ENCODE results near the gene TTC39A. TPM values are rescaled to one million over a fixed set of nuclear protein-coding genes. Genes with fewer than 3 reads are reported as not detected.
A peak's percentile ranks its signal among the peaks of the same experiment; 100 is the strongest.
"Not testable (repeated sequence)": the region's sequence is repeated elsewhere in the genome, so short reads cannot be mapped to it uniquely, and the experiment has no call there.

The TTC39A gene
- total RNA-seq, 3 donors from 2014 or later: 32.3 to 95.1 (median 87.0) TPM

DNA sequence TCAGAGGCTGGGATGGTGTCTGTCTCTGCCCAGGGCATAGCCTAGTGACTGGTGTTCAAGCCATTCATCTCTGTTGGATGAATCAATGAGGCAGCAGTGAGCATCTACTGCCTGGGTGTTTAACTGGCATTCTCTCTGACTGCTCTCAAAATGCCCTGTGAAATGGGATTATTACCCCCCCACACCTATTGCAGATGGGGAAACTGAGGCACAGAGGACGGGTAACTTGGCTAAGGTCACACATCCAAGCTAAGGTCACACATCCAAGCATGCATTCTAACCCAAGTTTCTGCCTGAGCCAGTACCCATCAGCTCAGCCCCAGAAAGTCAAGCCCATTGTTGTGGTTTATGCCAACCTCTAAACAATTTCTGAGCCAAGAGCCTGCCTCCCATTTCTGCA, 5.0 kb downstream of the TTC39A start:
- Histone ChIP-seq H3K4me1 (ENCODE audit: low read depth) (peaks cover 8% of the 10 kb centered on the region), H3K4me3 (no peak overlapping the region), H3K9me3 (no peaks in the 10 kb centered on the region), H3K36me3 (ENCODE audit: low read depth) (no peaks in the 10 kb centered on the region)
- TF ChIP-seq CTCF (IDR thresholded peaks at IDR 0.05): no peak
- DNase-seq: no peak
- ATAC-seq: no peak
- intact Hi-C loops (cut with DNase I, micrococcal nuclease): no loop called here

DNA sequence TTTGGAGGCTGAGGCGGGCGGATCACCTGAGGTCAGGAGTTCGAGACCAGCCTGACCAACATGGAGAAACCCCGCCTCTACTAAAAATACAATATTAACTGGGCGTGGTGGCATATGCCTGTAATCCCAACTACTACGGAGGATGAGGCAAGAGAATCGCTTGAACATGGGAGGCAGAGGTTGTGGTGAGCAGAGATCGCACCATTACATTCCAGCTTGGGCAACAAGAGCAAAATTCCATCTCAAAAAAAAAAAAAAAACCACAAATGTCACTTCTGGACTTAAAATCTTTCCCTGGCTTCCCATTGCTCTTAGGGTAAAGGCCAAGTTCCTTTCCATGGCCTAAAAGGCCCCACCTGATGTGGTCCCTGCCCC, 5.4 kb downstream of the TTC39A start:
- H3K4me3 ChIP-seq; H3K9me3 ChIP-seq; H3K4me1 ChIP-seq (ENCODE audit: low read depth); DNase-seq; intact Hi-C loops (cut with DNase I, micrococcal nuclease); ATAC-seq; H3K36me3 ChIP-seq (ENCODE audit: low read depth): not testable (repeated sequence)

- no peak for TF ChIP-seq CTCF (IDR thresholded peaks at IDR 0.05)
- no peaks in the 10 kb centered on the region for H3K36me3 ChIP-seq (ENCODE audit: low read depth)
- intact Hi-C loops (cut with DNase I, micrococcal nuclease): no loop called here
- H3K4me1 ChIP-seq (ENCODE audit: low read depth): peaks cover 7% of the 10 kb centered on the region
- DNase-seq (no peak), ATAC-seq (no peak)
- H3K9me3 ChIP-seq: no peaks in the 10 kb centered on the region
- H3K4me3 ChIP-seq: no peak overlapping the region
Measured at GRCh38 chr1:51324251-51325010, 5.9 kb downstream of the TTC39A start.

DNA sequence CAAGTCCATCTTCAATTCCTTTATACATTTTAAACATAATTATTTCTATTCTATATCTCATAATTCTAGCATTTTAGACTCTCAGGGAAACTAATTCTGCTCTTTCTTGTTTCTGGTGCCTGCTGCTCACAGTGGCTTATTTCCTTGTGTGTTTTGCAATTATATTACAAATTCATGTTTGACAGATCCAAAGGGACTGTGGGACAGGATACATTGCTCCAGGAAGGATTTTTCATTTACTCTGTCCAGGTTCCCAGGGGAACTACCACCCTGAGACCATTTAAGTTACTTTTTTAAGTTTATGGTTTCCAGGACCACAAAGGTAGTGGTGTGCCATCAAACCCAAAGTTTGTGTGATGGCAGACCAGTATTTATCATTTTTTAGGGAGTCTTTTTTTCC, 6.6 kb downstream of the TTC39A start:
- Histone ChIP-seq H3K9me3 (no peaks in the 10 kb centered on the region), H3K36me3 (ENCODE audit: low read depth) (no peaks in the 10 kb centered on the region), H3K4me1 (ENCODE audit: low read depth) (peaks cover 7% of the 10 kb centered on the region), H3K4me3 (no peak overlapping the region)
- no peak for DNase-seq
- intact Hi-C loops (cut with DNase I, micrococcal nuclease): no loop called here
- ATAC-seq: peak; percentile 63
- TF ChIP-seq CTCF (IDR thresholded peaks at IDR 0.05): no peak

GRCh38 chr1:51322417-51323101, 7.8 kb downstream of the TTC39A start:
- no peak overlapping the region for H3K4me3 ChIP-seq
- intact Hi-C loops (cut with DNase I, micrococcal nuclease): no loop called here

More at GRCh38 chr1:51322417-51323101, 7.8 kb downstream of the TTC39A start:
- ATAC-seq: no peak
- Histone ChIP-seq H3K4me1 (ENCODE audit: low read depth) (peaks cover 7% of the 10 kb centered on the region), H3K36me3 (ENCODE audit: low read depth) (no peaks in the 10 kb centered on the region), H3K9me3 (no peaks in the 10 kb centered on the region)
- DNase-seq: no peak
- TF ChIP-seq CTCF (IDR thresholded peaks at IDR 0.05): no peak
